GM12801 (cell line): ENCODE data around the gene KCTD18.

Experiments
- TF ChIP-seq, protein P1 (sequence below): IDR thresholded peaks from one replicate; pipeline ENCODE4 v1.5.1; 2011; ENCODE audit warnings: control low read depth; ENCODE audit not compliant: insufficient read length; ENCODE audit errors: extremely low read depth

Gene KCTD18

DNA sequence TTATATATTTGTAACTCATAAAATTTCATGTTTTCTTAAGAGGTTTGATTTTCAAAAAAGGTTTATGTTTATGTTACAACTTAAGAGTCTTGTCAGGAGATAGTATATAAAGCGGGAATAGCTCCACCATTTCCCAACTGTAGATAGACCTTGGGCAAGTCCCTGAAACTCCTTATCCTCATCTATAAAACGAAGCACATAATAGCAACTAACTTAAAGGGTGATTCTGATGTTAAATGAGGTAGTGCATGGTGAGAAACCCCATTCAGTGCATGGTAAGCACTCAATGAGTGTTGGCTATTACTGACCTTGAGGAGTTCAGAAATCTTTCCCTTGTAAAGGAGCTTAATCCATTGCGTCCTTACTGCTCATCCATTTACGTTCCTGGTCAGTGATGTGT, 34.1 kb downstream of the KCTD18 start:
- TF ChIP-seq, protein P1, sequence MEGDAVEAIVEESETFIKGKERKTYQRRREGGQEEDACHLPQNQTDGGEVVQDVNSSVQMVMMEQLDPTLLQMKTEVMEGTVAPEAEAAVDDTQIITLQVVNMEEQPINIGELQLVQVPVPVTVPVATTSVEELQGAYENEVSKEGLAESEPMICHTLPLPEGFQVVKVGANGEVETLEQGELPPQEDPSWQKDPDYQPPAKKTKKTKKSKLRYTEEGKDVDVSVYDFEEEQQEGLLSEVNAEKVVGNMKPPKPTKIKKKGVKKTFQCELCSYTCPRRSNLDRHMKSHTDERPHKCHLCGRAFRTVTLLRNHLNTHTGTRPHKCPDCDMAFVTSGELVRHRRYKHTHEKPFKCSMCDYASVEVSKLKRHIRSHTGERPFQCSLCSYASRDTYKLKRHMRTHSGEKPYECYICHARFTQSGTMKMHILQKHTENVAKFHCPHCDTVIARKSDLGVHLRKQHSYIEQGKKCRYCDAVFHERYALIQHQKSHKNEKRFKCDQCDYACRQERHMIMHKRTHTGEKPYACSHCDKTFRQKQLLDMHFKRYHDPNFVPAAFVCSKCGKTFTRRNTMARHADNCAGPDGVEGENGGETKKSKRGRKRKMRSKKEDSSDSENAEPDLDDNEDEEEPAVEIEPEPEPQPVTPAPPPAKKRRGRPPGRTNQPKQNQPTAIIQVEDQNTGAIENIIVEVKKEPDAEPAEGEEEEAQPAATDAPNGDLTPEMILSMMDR = no peak

DNA sequence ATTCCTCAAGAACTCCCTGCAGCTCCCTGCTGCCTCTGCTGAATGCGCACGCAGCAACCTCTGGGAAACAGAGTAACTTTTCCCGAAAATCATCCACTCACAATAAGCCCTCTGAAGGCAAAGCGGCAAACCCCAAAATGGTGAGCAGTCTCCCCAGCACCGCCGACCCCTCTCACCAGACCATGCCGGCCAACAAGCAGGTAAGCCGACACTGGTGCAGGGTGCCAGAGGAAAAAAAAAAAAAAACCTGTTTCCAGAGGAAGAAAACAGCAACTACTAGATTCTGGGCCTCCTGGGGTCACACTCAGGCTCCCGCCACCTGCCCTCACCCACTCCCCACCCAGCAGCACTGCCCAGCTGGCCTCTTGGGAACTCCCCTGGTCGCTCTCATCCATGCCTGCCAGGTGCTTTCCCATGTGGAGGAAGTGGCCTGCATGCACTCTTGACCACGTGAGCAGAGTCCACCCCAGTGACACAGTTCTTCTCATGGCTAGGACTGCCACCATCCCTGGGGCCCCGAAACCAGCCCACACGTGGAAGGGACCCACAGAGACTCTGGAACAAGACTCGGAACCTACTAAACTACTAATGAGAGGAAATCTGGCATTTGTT, 36.9 kb downstream of the KCTD18 start:
- TF ChIP-seq, protein P1 = no peak

DNA sequence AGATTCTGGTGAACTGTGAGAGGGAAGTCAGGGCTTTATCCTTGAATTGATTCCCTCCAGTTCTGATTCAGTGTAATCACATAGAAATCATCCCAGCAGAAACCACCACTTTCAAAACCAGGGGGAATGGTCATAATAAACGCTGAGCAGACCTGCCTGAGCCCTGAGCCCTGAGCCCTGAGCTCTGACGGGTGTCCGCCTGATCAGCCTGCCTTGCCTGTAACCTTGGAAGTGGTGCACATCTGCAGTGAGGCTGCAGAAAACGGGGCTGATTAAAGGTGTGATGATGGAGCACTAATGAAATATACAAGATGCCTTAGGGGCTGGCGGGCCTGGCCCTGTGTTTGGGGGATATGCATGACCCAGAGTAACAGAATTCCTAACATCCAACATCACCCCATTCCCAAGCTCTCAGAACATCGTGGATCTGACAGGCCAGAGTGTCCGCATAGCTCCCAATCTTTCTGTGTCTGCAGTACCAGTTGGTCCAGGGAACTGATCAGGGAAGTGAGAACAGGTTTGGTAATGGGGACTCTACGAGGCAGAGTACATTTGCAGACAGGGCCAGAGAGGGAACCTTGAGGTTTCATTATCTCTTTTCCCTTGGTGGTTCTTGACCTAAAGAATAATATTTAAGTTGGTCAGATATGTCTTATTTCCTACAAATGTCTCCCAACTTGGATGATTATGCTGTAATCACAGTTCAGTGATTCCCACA, 37.8 kb downstream of the KCTD18 start:
- TF ChIP-seq, protein P1 = no peak

DNA sequence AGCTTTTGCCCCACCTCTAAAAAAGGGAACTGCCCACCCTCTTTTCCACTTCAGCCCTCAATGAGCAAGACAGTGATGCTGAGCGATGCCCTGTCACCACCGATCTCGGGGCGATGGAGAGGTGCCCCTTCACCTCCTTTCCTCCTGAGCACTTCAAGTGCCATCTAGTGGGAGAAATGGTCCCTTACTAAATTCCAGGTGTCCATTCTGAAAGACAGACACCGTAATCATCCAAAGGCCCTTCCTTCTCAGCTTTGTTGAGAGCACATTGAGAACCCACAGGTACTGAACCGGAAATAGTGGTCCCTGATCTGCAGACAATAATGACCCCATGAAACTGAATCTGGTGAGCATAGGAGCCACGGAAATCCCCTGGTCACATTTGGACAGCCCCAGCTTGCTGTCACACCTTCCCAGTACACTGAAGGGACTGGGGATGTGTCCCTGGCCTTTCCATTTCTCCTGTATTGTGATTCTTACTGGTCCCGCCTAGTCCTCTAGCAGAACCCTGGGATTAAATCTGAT, 38.5 kb downstream of the KCTD18 start:
- TF ChIP-seq, protein P1 = no peak

DNA sequence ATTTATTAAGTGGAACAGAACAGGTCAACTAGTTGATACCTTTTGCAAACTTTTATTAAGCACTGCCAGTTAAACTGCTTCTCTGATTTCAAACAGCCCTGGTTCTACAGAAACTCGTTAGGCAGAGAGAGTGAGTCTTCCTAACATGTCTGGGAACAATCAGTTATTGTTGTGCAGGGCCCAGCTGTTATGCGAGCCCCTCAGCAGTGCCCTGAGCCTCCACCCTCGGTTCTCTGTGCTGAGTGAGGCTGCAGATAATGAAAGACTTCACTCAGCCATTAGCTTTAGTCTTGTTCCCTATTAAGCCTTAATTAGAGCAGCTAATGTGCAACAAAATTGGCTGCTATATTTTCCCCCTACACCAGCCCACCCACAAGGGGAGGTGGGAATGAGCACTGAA, 39.6 kb downstream of the KCTD18 start:
- TF ChIP-seq, protein P1 = no peak

DNA sequence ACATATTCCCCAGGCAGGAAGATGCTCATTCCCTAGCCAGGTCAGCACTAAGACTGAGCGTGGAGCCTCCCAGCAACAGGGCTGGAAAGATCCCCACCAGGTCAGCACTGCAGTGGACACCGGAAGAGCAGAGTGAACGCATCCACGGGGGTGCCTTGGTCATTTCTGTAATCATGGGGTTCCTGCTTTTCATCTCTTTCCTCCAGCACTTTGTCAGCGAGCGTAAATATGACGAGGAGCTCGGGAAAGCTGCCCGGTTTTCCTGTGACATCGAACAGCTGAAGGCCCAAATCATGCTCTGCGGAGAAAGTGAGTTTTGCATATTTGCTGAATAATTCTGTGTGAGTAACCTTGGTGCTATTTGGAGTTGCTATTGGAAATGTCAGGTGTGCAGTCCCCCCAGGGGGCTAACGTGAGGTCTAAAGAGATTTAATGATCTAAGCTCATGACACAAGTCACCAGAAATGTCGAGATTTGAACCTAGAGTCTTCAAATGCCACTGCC, 40.1 kb downstream of the KCTD18 start:
- TF ChIP-seq, protein P1 = no peak

DNA sequence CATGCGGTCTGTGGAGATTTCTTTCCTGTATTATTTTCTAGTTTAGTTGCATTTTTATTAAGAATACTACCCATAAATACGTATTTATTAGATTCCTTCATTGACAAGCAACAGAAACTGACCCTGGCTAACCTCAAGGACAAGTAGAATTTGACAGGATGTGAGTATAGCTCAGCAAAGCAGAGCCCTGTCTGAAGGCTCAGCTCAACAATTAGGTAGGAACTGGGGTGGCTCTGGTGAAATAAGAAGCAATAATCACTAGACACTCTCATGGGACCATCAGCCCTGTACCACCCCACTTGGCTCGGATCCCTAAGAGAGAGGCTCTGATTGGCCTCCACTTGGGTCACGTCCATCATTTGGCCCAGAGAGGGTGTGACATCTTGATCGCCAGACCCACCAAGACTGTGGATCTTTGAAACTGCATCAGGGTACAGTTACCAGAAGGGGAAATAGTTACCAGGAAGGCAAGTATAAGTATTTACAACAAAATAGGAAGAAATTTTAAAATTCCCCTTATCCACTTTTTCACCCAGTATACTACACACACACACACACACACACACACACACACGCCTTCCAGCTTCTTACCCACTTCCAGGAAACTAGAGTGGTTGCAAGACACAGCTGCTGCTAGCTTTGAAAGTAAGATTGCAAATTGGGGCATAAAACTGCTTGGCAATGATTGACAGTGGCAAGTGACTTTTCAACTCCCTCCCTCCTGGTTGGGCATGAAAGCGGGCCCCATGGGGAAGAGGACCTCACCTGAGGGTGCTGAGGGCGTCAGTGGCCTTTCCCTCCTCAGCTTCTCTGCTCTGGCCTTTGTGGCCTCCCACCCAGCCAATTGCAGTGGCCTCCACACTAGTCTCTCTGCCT, 41.8 kb downstream of the KCTD18 start:
- TF ChIP-seq, protein P1 = no peak
